Thyroid gland (tissue), 4 donors: ENCODE measurements around the gene INTS3.

Experiments
- CTCF ChIP-seq, 6 experiments: fragments of 200-600 bp in 3 of 6; fragments of 450-650 bp in 3 of 6; sonication (generic) in 3 of 6; IDR thresholded peaks; one replicate each; pipeline ENCODE4 v1.5.1; 2016 to 2019; ENCODE audit warnings: antibody characterized with exemption in 6 of 6, mild to moderate bottlenecking in 2 of 6, inconsistent platforms in 1 of 6, moderate library complexity in 1 of 6
- POLR2A ChIP-seq, 2 donors: fragments of 450-650 bp; IDR thresholded peaks; one replicate each; pipeline ENCODE4 v1.6.1; 2017; ENCODE audit warnings: antibody characterized with exemption in 2 of 2, mild to moderate bottlenecking in 2 of 2, moderate library complexity in 1 of 2

GRCh38 chr1:153798468-153798780 is 70.6 kb downstream of the INTS3 start:
- no peak for TF ChIP-seq CTCF (IDR thresholded peaks at IDR 0.05)
- TF ChIP-seq POLR2A (IDR thresholded peaks at IDR 0.05) = no peak
